Muscle of leg (tissue), 11 donors: ENCODE data around the gene MAPK1. TPM values are rescaled to one million over a fixed set of nuclear protein-coding genes. Genes with fewer than 3 reads are reported as not detected.

ENCODE experiments used
- DNase-seq: peaks from one replicate; pipeline ENCODE4 v3.0.0; 2013
- H3K27ac ChIP-seq: one replicate; pipeline ENCODE4 v1.5.1; 2013; ENCODE audit warnings: mild to moderate bottlenecking, low read length, control low read depth
- H3K27me3 ChIP-seq: one replicate; pipeline ENCODE4 v1.6.1; 2013; ENCODE audit warnings: low read length; ENCODE audit not compliant: control insufficient read depth, insufficient read depth
- H3K36me3 ChIP-seq: one replicate; pipeline ENCODE4 v1.6.1; 2013; ENCODE audit warnings: low read length; ENCODE audit not compliant: control insufficient read depth, insufficient read depth
- H3K4me1 ChIP-seq: one replicate; pipeline ENCODE4 v1.6.1; 2013; ENCODE audit warnings: low read length; ENCODE audit not compliant: control insufficient read depth, insufficient read depth
- H3K4me3 ChIP-seq: one replicate; pipeline ENCODE4 v1.5.1; 2013; ENCODE audit warnings: low read length, control low read depth
- H3K9me3 ChIP-seq: replicated peaks from 2 replicates; pipeline ENCODE4 v1.6.1; 2013; ENCODE audit warnings: low read depth, low read length; ENCODE audit not compliant: control insufficient read depth
- WGBS: methylation state at CpG from one replicate; pipeline ENCODE4 v1.1.5; 2013; ENCODE audit warnings: missing lambda C conversion rate; ENCODE audit not compliant: insufficient coverage; 5-methylcytosine and 5-hydroxymethylcytosine counted together
- polyA plus RNA-seq, 8 donors: library from polyadenylated mRNA; unstranded; fragments of 120-200 nt; gene quantifications; one replicate each; pipeline versions ENCODE4 v1.2.1 to v1.2.3, GENCODE V29; 2013; ENCODE audit warnings: inconsistent platforms in 1 of 8, low replicate concordance in 1 of 8; ENCODE audit not compliant: insufficient read length in 8 of 8, insufficient read depth in 1 of 8
- total RNA-seq: library from RNA; stranded (reverse); fragments of 120-200 nt; gene quantifications from one replicate; pipeline ENCODE4 v1.2.4, GENCODE V29; 2013

MAPK1 gene
- total and polyA plus RNA-seq, 9 donors: 92.0 to 126 (median 110) TPM

DNA sequence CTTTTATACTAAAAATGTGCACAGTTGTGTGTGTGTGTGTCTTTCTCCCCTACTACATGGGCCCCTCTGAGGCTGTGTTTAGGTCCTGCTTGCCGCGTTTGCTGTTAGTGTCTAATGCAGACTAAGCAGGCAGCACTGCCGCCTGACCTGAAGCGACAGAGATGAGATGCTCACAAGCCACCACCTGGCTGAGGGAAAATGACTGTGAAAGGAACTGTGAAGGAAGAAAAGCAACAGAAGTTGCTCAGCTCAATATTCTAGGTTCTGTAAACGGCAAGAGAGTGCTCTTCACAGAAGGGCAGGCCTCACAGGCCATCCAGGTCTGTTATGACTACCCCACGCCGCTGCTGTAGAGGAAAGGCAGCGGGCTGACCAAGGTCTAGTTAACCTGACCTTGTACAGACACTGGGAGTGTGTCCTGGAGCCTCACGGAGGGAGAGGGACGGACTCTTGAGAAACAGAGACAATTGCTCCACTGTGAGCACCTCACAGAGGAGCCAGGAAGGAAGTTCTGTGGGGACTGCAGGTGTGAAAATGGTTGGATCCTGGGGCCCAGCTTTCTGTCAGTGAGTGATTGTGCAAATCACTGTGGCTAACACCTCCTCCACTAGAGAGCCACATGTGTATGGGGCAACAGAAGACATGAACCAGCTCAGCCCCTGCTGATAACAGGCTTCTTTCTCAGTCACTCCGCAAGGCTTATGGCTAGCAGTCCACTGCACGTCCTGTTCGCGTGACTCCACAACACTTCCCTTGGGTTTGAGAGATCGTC lies 100.6 kb downstream of the MAPK1 start:
- no peak for DNase-seq
- H3K4me3 ChIP-seq: no peak overlapping the region
- H3K36me3 ChIP-seq: peaks cover 88% of the 10 kb centered on the region
- H3K27ac ChIP-seq: no peak overlapping the region
- H3K4me1 ChIP-seq: peaks cover 2% of the 10 kb centered on the region
- 96% methylated on average over 7 of the region's 15 CpGs for WGBS
- no peaks in the 10 kb centered on the region for H3K27me3 ChIP-seq
- H3K9me3 ChIP-seq: no peaks in the 10 kb centered on the region

DNA sequence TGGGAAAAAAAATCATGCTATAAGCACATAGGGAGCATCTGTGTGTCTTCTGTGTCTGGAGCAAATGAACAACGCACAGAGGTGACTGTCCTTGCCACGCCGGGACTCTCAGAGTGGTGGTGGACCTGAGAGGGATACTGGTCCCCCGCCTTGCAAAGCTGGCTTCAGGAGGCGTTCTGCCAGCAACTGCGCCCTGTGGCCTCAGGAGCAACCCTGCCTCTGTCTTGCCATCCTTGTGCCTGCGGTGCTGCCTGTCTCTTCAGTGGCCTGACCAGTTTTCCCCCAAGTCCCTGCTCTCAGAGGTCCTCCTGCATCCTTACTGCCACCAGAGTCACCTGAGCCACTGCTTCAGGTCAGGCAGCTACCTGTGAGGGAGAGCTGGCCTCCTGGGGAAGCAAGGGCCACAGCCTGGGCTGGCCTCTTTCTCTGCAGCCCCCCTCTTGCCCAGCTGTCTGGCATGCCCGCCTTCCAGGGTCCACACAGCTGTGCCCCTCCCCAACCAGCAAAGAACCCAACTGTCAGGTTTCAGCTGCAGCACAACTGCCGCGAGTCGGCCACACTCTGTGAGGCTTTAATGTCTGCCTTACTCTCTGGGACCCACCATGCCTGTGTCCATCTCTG lies 101.4 kb downstream of the MAPK1 start:
- 90% methylated on average over 11 of the region's 11 CpGs for whole genome bisulfite sequencing
- DNase-seq: no peak
- Histone ChIP-seq H3K36me3 (peaks cover 85% of the 10 kb centered on the region), H3K4me3 (no peak overlapping the region), H3K4me1 (no peaks in the 10 kb centered on the region), H3K27ac (no peak overlapping the region), H3K9me3 (no peaks in the 10 kb centered on the region), H3K27me3 (no peaks in the 10 kb centered on the region)

DNA sequence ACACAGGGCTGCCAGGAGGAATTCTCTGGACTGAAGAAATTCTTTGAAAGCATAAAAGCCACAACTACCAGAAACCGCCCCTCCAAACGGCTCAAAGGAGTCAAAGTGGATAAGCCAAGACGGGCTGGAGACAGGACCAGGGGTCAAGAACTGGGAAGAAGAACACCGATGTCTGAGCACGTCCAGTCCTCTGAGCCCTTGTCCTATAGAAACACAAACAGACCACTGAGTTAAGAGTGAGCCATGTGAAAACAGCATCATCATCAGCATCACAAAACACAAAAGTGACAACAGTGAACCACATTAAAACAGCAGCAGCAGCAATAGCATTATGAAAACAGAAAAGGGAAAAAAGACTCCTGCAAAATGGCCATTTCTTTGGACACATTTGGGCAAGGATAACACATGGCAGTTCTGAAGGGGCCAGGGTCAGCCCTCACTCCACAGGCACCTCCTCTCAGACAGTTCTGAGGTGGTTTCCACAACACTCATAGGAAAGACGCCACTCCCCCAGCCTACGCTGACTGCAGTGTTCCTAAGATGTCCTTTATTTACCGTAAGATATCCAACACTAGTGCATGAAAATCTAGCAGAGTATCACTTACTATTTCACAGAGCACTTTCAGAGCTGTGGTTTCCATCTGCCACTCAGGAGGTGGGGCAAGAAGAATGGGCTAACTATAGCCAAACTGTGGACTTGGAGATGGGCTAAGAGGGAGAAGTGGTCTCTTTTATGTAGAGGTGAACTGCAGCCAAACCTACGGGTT lies 103.2 kb downstream of the MAPK1 start:
- H3K27me3 ChIP-seq: no peaks in the 10 kb centered on the region
- 87% methylated on average over 5 of the region's 9 CpGs for WGBS
- DNase-seq: no peak
- H3K9me3 ChIP-seq: no peaks in the 10 kb centered on the region
- peaks cover 78% of the 10 kb centered on the region for H3K36me3 ChIP-seq
- H3K4me3 ChIP-seq: no peak overlapping the region
- no peak overlapping the region for H3K27ac ChIP-seq
- H3K4me1 ChIP-seq: peaks cover under 1% of the 10 kb centered on the region

DNA sequence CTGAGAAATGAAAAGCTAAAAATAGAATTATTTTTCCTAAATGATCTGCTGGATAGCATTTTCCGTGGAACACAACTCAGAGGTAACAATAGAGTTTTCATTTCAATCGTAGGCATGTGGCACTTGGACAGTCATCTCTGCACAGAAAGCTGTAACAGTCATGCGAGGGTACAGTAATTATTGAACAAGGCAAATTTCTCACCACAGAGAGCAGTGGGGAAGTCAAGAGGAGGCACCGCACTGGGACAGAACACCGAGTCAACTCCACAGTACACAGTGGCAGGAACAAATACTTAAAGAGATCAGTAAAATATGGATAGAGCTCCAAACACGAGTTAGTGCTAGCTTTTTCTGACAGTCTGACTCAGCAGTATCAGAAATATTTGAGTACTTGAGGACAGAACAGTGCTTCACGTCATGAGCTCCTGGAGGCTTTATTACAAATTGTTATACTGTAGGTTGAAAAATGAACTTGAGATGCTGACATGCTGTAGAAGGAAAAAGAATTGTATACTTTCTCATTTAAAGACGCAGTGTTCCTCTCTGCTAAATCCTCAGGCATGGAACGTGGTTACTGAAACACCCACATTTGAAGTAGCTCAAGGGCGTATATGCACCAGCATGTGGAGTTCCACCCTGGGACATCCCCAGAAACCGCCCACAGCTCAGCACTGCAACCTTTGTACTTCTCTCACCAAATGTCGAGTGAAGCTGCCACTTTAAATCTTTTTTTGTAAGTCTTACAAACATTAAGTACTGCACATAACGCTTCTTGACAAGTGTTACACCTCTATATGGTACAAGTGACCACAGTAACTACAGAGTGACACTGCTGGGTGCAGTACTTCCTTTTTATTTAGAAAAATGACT lies 104.5 kb downstream of the MAPK1 start:
- no peaks in the 10 kb centered on the region for H3K9me3 ChIP-seq
- peaks cover 3% of the 10 kb centered on the region for H3K4me1 ChIP-seq
- no peaks in the 10 kb centered on the region for H3K27me3 ChIP-seq
- peaks cover 80% of the 10 kb centered on the region for H3K36me3 ChIP-seq
- H3K27ac ChIP-seq: no peak overlapping the region
- 82% methylated on average over 8 of the region's 13 CpGs for WGBS
- H3K4me3 ChIP-seq: no peak overlapping the region
- no peak for DNase-seq

DNA sequence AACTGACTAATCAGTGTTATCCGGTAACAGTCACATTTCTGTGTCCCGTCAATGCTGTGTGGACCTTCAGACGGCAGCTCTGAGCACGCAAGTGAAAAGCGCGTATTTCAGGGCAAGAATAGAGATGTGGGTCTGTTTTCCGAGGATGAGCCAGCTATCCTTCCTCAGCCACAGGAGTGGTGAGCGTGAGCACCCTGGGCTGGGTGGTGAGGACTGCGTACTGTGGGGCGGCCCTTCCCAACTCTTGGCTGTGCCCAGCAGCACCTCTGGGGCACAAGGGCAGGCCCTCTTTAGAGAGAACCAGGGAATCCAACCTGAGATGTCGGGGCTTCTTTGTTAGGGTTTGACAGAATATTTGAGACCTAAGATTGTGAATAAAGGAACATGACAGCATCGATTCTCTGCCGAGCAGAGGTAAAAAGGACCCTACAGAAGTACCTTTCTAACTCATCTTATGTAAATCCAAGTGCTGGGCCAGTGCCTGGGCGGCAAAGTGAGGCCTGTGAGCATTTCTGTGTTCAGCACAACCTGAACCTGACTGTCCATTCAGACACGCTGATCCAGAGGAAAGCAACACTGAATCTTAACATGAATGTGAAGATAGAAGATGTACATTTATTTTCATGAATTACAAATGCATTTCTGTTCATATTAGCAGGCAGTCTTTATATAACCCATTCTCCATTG lies 105.3 kb downstream of the MAPK1 start:
- Histone ChIP-seq H3K36me3 (peaks cover 76% of the 10 kb centered on the region), H3K4me3 (no peak overlapping the region), H3K27ac (no peak overlapping the region), H3K27me3 (no peaks in the 10 kb centered on the region), H3K9me3 (no peaks in the 10 kb centered on the region), H3K4me1 (peaks cover 5% of the 10 kb centered on the region)
- DNase-seq: no peak
- WGBS: 92% methylated on average over 9 of the region's 15 CpGs

DNA sequence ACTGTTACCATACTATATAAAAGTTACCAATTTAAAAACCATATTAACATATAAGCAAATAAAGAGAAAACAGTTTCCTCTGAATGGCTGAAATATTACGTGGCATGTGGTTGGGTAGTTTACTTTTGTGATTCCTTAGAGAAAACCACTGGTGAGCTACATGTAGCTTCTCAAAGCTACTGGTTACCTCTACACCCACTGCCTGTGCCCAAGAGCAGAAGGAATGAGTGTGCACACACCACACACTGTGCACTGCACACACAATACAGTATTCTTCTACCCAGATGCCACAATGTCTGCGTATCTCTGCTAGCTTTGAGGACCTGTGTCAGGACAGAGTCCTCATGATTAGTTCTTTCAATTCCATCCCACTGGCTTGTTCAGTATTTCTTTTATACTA lies 106.4 kb downstream of the MAPK1 start:
- no CpG with 5 or more reads among the region's 2 CpGs for WGBS
- H3K36me3 ChIP-seq: peaks cover 70% of the 10 kb centered on the region
- DNase-seq: no peak

DNA sequence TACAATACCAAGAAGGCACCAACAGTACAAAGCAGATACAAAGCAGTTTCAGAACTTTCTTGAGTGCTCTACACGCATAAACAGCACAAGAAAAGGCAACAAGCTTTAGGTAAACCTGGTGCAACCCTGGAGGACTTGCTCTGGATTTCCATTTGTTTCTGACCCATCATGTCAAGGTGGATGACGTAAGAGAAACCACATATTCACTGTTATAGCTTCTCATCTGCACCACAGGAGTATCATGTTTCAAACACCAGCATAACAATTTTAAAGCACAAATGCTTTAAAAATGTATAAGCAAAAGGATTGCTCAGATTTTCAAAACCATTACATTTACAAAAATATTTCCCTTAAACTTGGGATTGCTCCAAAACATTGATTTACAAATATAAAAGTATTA lies 106.8 kb downstream of the MAPK1 start:
- Histone ChIP-seq H3K4me3 (no peak overlapping the region), H3K36me3 (peaks cover 65% of the 10 kb centered on the region), H3K9me3 (no peaks in the 10 kb centered on the region), H3K4me1 (peaks cover 12% of the 10 kb centered on the region), H3K27ac (no peak overlapping the region), H3K27me3 (no peaks in the 10 kb centered on the region)
- no peak for DNase-seq
- 100% methylated on average over 1 of the region's 2 CpGs for WGBS

More for the DNA sequence above, 106.4 kb downstream of the MAPK1 start:
- Histone ChIP-seq H3K27me3 (no peaks in the 10 kb centered on the region), H3K9me3 (no peaks in the 10 kb centered on the region), H3K4me1 (peaks cover 8% of the 10 kb centered on the region), H3K27ac (no peak overlapping the region), H3K4me3 (no peak overlapping the region)

DNA sequence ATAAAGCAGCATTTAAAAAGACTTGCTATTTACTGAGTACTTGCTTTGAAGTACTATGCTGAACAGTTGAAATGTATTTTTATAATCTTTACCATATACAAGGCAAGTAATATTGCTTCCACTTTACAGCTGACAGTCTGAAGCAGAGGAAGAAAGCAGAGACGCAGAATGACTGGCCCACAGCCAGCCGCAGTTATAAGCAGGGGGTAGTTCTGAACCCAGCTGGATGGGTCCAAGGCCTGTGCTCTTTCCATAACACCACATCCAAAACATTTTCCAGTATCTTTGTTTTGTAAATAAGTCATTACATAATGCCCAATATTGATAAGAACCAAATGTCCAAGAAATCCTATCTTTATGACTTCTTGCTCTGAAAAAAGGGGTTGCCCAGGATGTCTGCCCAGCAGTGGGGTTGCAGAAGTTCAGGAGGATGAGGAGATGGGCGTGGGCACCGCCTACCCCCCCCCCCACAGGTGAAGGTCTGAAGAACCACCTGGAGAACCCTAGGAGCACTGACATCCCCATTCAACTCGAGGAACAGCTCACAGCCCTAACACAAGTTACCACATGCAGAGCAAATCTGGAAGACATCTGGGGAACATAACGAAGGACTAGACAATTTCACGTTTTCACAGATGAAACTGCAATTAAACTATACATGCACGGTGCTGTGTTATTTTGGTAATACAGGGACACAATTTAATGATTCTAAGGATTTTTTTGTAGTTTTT lies 107.6 kb downstream of the MAPK1 start:
- no peak overlapping the region for H3K27ac ChIP-seq
- no peak overlapping the region for H3K4me3 ChIP-seq
- WGBS: no CpG with 5 or more reads among the region's 8 CpGs
- H3K36me3 ChIP-seq: peaks cover 57% of the 10 kb centered on the region
- H3K27me3 ChIP-seq: no peaks in the 10 kb centered on the region
- no peaks in the 10 kb centered on the region for H3K9me3 ChIP-seq
- H3K4me1 ChIP-seq: peaks cover 20% of the 10 kb centered on the region
- DNase-seq: no peak

DNA sequence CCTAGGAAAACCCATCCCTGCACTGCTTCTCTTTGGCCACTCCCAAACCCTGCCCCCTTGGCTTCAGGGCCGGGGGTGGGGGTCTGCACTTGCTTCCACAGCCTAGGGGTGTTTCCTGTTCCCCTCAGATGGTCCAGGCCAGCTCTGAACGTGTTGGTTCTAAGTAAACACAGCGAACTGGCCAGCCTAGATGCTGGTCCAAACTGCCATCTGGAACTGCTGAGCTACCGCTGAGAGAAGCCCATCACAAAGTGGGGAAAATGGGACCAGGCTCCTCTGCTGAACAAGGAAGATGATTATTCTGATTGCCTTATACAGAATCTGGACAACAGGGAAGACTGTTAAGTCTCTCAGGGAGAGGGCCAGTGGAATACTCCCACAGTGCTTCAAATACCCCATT lies 108.4 kb downstream of the MAPK1 start:
- 84% methylated on average over 3 of the region's 4 CpGs for WGBS

More for the DNA sequence above, 108.4 kb downstream of the MAPK1 start:
- H3K27ac ChIP-seq: no peak overlapping the region
- H3K27me3 ChIP-seq: no peaks in the 10 kb centered on the region
- DNase-seq: no peak
- no peak overlapping the region for H3K4me3 ChIP-seq
- H3K4me1 ChIP-seq: peaks cover 27% of the 10 kb centered on the region
- H3K9me3 ChIP-seq: no peaks in the 10 kb centered on the region
- peaks cover 50% of the 10 kb centered on the region for H3K36me3 ChIP-seq
